Urinary bladder (tissue), 4 donors: ENCODE results near the gene BCOR. TPM values are rescaled to one million over a fixed set of nuclear protein-coding genes. Genes with fewer than 3 reads are reported as not detected.
A peak's percentile ranks its signal among the peaks of the same experiment; 100 is the strongest.

Experiments used
- DNase-seq: peaks from one replicate; pipeline ENCODE4 v3.0.0-alpha.2; 2015; ENCODE audit errors: extremely low spot score
- H3K27ac ChIP-seq: one replicate; pipeline ENCODE4 v1.5.1; 2013; ENCODE audit warnings: low read depth, mild to moderate bottlenecking, moderate library complexity
- H3K36me3 ChIP-seq: one replicate; pipeline ENCODE4 v1.6.1; 2013; ENCODE audit warnings: mild to moderate bottlenecking, moderate library complexity; ENCODE audit not compliant: insufficient read depth
- H3K4me1 ChIP-seq: one replicate; pipeline ENCODE4 v1.6.1; 2013; ENCODE audit warnings: mild to moderate bottlenecking, moderate library complexity; ENCODE audit not compliant: insufficient read depth
- H3K4me3 ChIP-seq: one replicate; pipeline ENCODE4 v1.5.1; 2013; ENCODE audit warnings: low read depth, low read length
- WGBS: extraction: QIAGEN DNeasy Blood & Tissue Kit; methylation state at CpG from one replicate; pipeline ENCODE4 v1.1.7; 2013; 5-methylcytosine and 5-hydroxymethylcytosine counted together
- polyA plus RNA-seq: library from polyadenylated mRNA; stranded (reverse); fragments of 200-250 nt; gene quantifications from one replicate; pipeline ENCODE4 v1.2.3, GENCODE V29; 2013
- total RNA-seq: library from RNA; depleted of rRNA; stranded (reverse); fragments of >200 nt; gene quantifications from one replicate; pipeline ENCODE4 v1.2.3, GENCODE V29; 2014
- donor health status: healthy with polysubstance abuse.
- donor health status: healthy.

The BCOR gene
- total RNA-seq (26.5 TPM), polyA plus RNA-seq (20.8 TPM)

- WGBS = under 1% methylated on average over 84 of the region's 98 CpGs
- Histone ChIP-seq H3K4me3 (peak within 1 kb of the TSS; percentile 83), H3K27ac (peak within 1 kb of the TSS; percentile 85), H3K36me3 (no peaks in the 10 kb centered on the region), H3K4me1 (no peaks in the 10 kb centered on the region)
- no peak for DNase-seq
Observed at GRCh38 chrX:40097504-40098263, at the start of gene BCOR. TSS of gene BCOR (minus strand) at chrX:40097958. CDS start at chrX:40077929, 20,029 bp downstream.

DNA sequence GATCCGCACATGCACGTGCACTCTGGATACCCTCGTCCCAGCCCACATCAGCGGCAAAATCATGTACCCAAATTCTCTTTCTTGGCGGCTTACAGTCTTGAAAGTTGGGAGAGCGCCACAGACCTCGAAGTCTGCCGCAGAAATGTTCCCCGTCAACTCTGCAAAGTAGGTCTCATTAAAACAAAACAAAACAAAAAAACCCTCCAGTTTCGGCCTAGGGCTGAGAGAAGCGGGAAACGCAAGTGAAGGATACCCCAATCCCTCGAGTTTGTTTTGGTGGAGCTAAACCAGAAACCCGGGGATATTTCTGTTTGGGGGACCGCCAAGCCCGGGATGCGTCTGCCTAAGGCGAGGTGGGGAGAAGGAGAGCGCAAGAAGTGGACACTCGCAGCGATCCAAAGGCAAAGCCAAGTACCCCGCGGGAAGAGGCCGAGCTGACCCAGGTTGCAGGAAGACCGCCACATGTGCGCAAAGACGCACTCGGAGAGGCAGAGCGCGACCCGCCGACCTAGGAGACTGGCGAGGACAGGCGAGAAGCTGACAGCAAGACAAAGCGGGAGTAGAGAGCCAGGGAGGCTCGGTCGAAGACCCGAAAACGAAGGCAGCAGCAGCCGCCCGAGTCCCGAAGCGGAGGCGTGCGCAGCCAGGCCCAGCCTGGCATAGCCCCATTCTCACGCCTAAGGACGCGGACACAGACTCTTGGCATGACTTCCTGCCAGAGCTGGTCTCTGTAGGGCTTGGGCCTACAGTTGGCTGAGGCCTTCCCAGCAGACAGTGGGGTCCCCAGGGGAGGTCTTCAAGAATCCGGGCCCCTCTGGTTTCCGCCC is 49.6 kb upstream of the BCOR start:
- no peak overlapping the region for H3K27ac ChIP-seq
- no peak for DNase-seq
- H3K36me3 ChIP-seq = no peaks in the 10 kb centered on the region
- 93% methylated on average over 50 of the region's 50 CpGs for WGBS
- H3K4me3 ChIP-seq = no peak overlapping the region
- H3K4me1 ChIP-seq = no peaks in the 10 kb centered on the region

DNA sequence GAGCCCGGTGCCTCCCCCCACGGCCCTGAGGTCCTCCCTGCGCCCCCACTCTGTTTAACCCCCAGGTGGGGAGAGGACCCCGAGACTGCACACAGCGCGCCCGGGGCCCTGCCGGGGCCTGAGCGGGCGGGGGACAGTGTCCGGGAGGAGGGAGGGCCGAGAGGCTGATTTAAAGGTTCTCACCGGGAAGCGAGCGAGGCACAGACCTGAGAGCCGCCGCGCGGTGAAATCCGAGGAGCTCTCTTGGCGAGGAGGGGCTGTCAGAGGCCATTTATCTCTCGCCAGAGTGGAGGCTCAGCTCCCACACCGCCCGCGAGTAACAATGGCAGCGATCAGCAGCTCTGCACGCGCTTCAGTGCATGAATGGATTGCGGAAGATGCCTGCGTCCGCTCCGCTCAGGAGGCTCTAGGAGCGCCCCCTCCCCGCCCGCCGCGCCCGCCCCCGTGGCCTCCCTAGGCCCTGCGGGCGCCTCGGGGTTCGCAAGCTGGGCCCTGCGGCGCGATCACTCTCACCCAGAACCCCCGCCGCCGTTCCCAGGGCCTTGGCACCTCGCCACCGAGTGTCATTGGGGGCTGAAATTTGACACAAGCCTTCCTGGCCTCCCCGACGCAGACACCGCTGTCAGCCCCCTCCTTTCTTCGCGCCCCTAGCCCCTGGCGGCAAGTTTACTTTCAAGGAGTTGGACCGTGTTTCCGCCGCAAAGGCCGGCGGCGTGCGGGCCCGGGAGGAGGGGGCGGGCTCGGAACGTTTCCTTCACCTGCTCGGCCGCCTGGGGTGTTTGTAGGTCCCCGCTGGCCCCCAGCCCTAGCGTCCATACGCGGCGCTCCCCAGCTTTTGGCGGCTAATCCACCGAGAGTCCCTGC is 48.7 kb upstream of the BCOR start:
- DNase-seq = no peak
- Histone ChIP-seq H3K4me3 (peak overlapping the region; percentile 42), H3K27ac (no peak overlapping the region), H3K36me3 (no peaks in the 10 kb centered on the region), H3K4me1 (peaks cover 2% of the 10 kb centered on the region)
- 9% methylated on average over 75 of the region's 77 CpGs for whole genome bisulfite sequencing

DNA sequence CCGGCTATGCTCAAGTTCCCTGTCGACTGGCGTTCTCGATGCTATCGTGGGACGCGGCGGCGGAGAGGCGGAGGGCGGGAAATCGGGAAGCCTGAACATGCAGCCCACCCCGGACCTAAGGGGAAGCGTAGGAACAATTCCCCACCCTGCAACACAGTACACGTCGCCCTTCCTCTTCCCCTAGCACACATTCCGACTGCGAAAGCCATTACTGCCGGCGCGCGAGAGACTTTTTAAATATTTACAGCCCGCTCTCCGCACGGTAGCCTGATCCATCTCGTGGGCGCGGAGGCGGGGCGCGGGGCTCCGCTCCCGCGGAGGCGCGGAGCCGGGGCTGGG is 48.1 kb upstream of the BCOR start:
- Histone ChIP-seq H3K4me1 (peaks cover 2% of the 10 kb centered on the region), H3K36me3 (no peaks in the 10 kb centered on the region), H3K4me3 (peak overlapping the region; percentile 42), H3K27ac (no peak overlapping the region)
- no peak for DNase-seq
- under 1% methylated on average over 37 of the region's 37 CpGs for WGBS

- H3K4me1 ChIP-seq = peaks cover 2% of the 10 kb centered on the region
- 12% methylated on average over 52 of the region's 54 CpGs for WGBS
- H3K36me3 ChIP-seq = no peaks in the 10 kb centered on the region
- H3K4me3 ChIP-seq = peak overlapping the region; percentile 42
- peak overlapping the region; percentile 30 for H3K27ac ChIP-seq
- no peak for DNase-seq
Observed at GRCh38 chrX:40145001-40145922, 47.5 kb upstream of the BCOR start.

- peaks cover 2% of the 10 kb centered on the region for H3K4me1 ChIP-seq
- DNase-seq = no peak
- no peak overlapping the region for H3K4me3 ChIP-seq
- WGBS = 41% methylated on average over 9 of the region's 9 CpGs
- H3K27ac ChIP-seq = no peak overlapping the region
- H3K36me3 ChIP-seq = no peaks in the 10 kb centered on the region
Observed at GRCh38 chrX:40144576-40144975, 46.8 kb upstream of the BCOR start.

GRCh38 chrX:40143987-40144386 is 46.2 kb upstream of the BCOR start:
- 89% methylated on average over 5 of the region's 5 CpGs for WGBS
- no peak for DNase-seq
- Histone ChIP-seq H3K4me1 (peaks cover 2% of the 10 kb centered on the region), H3K4me3 (no peak overlapping the region), H3K36me3 (no peaks in the 10 kb centered on the region), H3K27ac (no peak overlapping the region)

DNA sequence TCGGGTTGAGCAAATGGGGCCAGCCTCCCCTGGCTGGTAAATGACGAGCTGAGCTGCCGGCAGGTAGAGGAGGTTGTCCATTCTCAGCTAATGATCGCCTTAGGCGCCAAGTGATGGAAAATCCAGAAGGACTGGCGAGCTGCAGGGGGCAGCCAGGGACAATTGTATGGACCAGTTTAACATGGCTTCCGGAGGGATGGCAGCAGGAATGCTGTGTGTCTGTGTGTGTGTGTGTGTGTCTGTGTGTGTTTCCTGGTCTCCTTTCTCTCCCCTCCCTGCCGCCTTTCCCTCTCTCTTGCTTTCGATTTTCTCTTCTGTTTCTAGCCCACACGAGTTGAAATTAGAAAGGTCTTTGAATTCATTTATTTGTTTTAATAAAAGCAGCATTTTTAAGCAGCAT is 45.2 kb upstream of the BCOR start:
- peaks cover 2% of the 10 kb centered on the region for H3K4me1 ChIP-seq
- no peak overlapping the region for H3K27ac ChIP-seq
- no peak overlapping the region for H3K4me3 ChIP-seq
- 94% methylated on average over 10 of the region's 10 CpGs for WGBS
- no peaks in the 10 kb centered on the region for H3K36me3 ChIP-seq
- no peak for DNase-seq

DNA sequence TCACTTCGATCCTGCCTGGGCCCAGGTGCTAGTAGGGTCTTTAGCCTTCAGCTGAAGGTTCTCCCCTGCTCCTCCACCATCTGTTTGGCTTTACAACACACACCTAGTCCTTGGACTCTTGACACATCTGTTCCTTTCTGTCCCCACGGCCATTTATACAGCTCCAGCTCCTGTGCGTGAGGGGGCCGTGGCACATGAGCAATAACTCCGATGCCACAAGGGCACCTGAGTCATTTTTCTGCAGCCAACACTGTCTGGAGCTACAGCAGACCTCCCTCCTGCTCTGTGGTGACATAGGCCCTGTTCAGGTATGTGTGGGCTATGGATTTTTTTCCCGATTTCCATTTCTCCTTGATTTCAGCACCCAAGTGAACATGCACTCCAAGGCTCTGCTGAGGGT is 44.7 kb upstream of the BCOR start:
- WGBS = 89% methylated on average over 6 of the region's 6 CpGs
- H3K27ac ChIP-seq = no peak overlapping the region

GRCh38 chrX:40140706-40141499 is 43.1 kb upstream of the BCOR start:
- Histone ChIP-seq H3K4me3 (no peak overlapping the region), H3K4me1 (peaks cover 2% of the 10 kb centered on the region), H3K27ac (no peak overlapping the region), H3K36me3 (no peaks in the 10 kb centered on the region)
- no peak for DNase-seq
- 23% methylated on average over 12 of the region's 12 CpGs for whole genome bisulfite sequencing

More for the DNA sequence above, 44.7 kb upstream of the BCOR start:
- peaks cover 2% of the 10 kb centered on the region for H3K4me1 ChIP-seq
- no peaks in the 10 kb centered on the region for H3K36me3 ChIP-seq
- no peak overlapping the region for H3K4me3 ChIP-seq
- DNase-seq = no peak

- WGBS = 15% methylated on average over 7 of the region's 7 CpGs
- no peak overlapping the region for H3K27ac ChIP-seq
- no peaks in the 10 kb centered on the region for H3K36me3 ChIP-seq
- no peaks in the 10 kb centered on the region for H3K4me1 ChIP-seq
- no peak for DNase-seq
- no peak overlapping the region for H3K4me3 ChIP-seq
Observed at GRCh38 chrX:40132751-40133150, 35.0 kb upstream of the BCOR start.

DNA sequence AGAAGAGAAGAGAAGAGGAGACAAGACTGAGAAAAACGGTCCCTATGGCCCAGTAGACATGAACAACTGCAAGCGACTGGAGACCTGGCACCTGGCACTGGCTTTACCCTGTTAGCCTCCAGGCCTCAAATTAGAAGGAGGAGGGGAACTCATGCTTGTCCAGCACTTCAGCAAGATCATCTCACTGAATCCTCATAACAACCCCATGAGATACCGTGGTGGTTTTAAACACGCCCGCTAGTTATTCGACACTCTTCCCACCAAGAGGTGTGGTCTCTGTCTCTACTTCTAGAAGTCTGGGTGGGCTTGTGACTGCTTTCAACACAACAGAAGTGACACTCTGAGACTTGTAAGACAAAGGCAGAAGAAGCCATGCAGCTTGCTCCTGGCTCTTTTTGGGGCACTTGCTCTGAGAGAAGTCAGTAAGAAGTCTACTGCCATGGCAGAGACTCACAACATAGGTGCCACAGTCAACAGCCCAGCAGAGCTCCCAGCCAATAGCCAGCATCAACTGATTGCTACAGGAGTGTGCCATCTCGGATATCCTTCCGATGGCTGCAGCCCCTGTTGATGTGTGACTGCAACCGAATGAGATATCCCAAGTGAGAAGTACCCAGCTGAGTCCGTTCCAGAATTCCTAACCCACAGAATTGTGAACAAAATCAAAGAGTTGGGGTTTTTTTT is 34.0 kb upstream of the BCOR start:
- Histone ChIP-seq H3K4me1 (no peaks in the 10 kb centered on the region), H3K27ac (no peak overlapping the region), H3K4me3 (no peak overlapping the region), H3K36me3 (no peaks in the 10 kb centered on the region)
- DNase-seq = no peak
- WGBS = 91% methylated on average over 10 of the region's 10 CpGs
